ENCODE measurements around the gene KIF11.
"Not testable (repeated sequence)": the region's sequence is repeated elsewhere in the genome, so short reads cannot be mapped to it uniquely, and the experiment has no call there.

Gene KIF11

DNA sequence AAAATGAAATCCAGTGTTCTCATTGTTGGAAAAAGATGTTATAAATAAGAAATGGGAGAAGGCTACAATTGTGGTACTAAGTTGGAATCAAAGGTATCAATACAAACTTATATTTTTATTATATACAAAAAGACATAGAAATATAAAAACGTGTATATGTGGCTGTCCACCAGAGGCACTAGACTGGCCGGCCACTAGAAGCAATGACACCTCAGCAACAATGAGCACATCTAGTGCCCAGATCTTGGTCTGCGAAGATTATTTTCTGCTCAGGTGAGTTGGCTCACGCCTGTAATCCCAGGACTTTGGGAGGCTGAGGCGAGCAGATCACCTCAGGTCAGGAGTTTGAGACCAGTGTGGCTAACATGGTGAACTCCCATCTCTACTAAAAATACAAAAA is 40.6 kb upstream of the KIF11 start:
- DNase-seq (ENCODE audit: extremely low read depth, insufficient read length): no peak

DNA sequence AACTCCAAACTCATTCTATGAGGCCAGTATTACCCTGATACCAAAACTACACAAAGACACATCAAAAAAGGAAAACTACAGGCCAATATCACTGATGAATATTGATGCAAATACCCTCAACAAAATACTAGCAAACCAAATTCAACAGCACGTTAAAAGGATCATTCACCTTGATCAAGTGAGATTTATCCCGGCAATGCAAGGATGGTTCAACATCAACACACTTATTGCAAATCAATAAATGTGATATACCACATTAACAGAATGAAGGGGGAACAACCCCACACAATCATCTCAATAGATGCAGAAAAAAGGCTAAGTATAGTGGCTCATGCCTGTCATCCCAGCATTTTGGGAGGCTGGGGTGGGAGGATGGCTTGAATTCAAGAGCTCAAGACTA is 39.0 kb upstream of the KIF11 start:
- no peak overlapping the region for H3K4me3 ChIP-seq (replicated peaks; ENCODE audit: low read depth, low read length)
- H3K36me3 ChIP-seq (ENCODE audit: control insufficient read depth, insufficient read depth, low read length): peaks cover 3% of the 10 kb centered on the region
- H3K27me3 ChIP-seq (replicated peaks; ENCODE audit: control insufficient read depth, insufficient read depth, low read length): no peaks in the 10 kb centered on the region
- TF ChIP-seq, protein P1, sequence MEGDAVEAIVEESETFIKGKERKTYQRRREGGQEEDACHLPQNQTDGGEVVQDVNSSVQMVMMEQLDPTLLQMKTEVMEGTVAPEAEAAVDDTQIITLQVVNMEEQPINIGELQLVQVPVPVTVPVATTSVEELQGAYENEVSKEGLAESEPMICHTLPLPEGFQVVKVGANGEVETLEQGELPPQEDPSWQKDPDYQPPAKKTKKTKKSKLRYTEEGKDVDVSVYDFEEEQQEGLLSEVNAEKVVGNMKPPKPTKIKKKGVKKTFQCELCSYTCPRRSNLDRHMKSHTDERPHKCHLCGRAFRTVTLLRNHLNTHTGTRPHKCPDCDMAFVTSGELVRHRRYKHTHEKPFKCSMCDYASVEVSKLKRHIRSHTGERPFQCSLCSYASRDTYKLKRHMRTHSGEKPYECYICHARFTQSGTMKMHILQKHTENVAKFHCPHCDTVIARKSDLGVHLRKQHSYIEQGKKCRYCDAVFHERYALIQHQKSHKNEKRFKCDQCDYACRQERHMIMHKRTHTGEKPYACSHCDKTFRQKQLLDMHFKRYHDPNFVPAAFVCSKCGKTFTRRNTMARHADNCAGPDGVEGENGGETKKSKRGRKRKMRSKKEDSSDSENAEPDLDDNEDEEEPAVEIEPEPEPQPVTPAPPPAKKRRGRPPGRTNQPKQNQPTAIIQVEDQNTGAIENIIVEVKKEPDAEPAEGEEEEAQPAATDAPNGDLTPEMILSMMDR (IDR thresholded peaks at IDR 0.05; ENCODE audit: insufficient read depth, low read length, poor library complexity, severe bottlenecking): no peak
- DNase-seq (ENCODE audit: extremely low read depth, insufficient read length): no peak

More for the DNA sequence above, 40.6 kb upstream of the KIF11 start:
- Histone ChIP-seq H3K27me3 (replicated peaks; ENCODE audit: control insufficient read depth, insufficient read depth, low read length) (no peaks in the 10 kb centered on the region), H3K4me3 (replicated peaks; ENCODE audit: low read depth, low read length) (no peak overlapping the region), H3K36me3 (ENCODE audit: control insufficient read depth, insufficient read depth, low read length) (peaks cover 3% of the 10 kb centered on the region)
- TF ChIP-seq, protein P1 (IDR thresholded peaks at IDR 0.05; ENCODE audit: insufficient read depth, low read length, poor library complexity, severe bottlenecking): peak; percentile 51

DNA sequence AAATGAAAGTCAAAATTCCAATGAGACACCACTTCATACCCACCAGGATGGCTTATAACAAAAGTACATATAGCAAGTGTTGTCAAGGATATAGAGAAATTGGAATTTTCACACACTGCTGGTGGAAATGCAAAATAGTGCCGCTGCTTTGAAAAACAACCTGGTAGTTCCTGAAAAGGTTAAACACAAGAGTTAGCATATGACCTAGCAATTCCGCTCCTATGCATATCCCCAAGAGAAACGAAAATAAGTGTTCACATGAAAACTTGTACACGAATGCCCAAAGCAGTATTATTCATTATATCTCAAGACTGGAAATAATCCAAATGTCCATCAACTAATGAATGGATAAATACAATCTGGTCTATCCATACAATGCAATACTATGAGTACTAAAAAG is 33.9 kb upstream of the KIF11 start:
- no peak for DNase-seq (ENCODE audit: extremely low read depth, insufficient read length)
- Histone ChIP-seq H3K36me3 (ENCODE audit: control insufficient read depth, insufficient read depth, low read length) (peaks cover 3% of the 10 kb centered on the region), H3K4me3 (replicated peaks; ENCODE audit: low read depth, low read length) (no peak overlapping the region), H3K27me3 (replicated peaks; ENCODE audit: control insufficient read depth, insufficient read depth, low read length) (no peaks in the 10 kb centered on the region)
- TF ChIP-seq, protein P1 (IDR thresholded peaks at IDR 0.05; ENCODE audit: insufficient read depth, low read length, poor library complexity, severe bottlenecking): no peak

DNA sequence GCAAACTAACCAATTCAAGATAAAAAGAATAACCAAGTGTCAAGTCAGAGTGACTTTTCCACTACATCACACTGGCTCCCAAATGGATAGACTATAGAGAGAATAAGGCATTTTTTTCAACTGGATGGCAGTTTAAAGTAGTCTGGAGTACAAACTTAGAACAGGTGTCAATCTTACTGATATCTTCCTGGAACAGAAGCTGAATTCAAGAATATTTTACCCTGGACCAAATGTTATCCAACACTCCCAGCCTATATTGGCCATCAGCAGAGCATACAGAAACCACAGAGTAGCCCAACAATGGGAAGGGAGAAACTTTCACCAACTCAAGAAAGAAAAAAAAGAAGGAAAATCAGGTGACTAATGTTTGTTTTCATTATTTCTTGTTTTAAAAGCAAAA is 30.5 kb upstream of the KIF11 start:
- H3K27me3 ChIP-seq (replicated peaks; ENCODE audit: control insufficient read depth, insufficient read depth, low read length): no peaks in the 10 kb centered on the region
- TF ChIP-seq, protein P1 (IDR thresholded peaks at IDR 0.05; ENCODE audit: insufficient read depth, low read length, poor library complexity, severe bottlenecking): no peak
- no peak overlapping the region for H3K4me3 ChIP-seq (replicated peaks; ENCODE audit: low read depth, low read length)
- H3K36me3 ChIP-seq (ENCODE audit: control insufficient read depth, insufficient read depth, low read length): no peaks in the 10 kb centered on the region; the same call in none of the 2 replicates
- DNase-seq (ENCODE audit: extremely low read depth, insufficient read length): no peak

DNA sequence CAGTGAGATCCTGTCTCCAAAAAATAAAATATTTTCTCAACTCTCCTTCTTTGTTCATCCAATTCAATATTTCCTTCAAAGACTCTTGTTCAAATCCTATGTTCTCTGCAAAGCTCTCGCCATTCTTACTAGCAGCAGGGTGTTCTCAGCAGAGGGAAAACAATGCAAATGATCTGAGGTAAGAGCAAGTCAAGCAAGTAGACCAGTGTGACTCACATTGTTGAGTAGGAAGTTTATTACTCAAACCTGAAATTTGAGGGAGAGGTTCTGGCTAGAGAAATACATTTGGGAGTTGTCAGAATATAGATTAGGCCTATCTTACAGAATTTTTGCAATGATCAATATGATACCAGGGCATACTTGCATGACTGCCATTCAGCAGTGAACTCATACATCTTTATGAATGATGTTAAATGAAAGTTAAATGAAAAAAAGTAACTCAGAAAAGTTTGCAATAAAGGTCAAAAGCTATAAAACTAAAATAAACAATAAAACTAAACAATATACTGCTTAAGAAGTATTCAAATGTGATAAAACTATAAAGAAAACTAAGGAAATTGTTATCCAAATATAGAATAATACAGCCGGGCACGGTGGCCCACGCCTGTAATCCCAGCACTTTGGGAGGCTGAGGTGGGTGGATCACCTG is 24.9 kb upstream of the KIF11 start:
- Histone ChIP-seq H3K36me3 (ENCODE audit: control insufficient read depth, insufficient read depth, low read length) (no peaks in the 10 kb centered on the region), H3K4me3 (replicated peaks; ENCODE audit: low read depth, low read length) (no peak overlapping the region), H3K27me3 (replicated peaks; ENCODE audit: control insufficient read depth, insufficient read depth, low read length) (no peaks in the 10 kb centered on the region)
- peak; percentile 30 for DNase-seq (ENCODE audit: extremely low read depth, insufficient read length)
- TF ChIP-seq, protein P1 (IDR thresholded peaks at IDR 0.05; ENCODE audit: insufficient read depth, low read length, poor library complexity, severe bottlenecking): no peak

DNA sequence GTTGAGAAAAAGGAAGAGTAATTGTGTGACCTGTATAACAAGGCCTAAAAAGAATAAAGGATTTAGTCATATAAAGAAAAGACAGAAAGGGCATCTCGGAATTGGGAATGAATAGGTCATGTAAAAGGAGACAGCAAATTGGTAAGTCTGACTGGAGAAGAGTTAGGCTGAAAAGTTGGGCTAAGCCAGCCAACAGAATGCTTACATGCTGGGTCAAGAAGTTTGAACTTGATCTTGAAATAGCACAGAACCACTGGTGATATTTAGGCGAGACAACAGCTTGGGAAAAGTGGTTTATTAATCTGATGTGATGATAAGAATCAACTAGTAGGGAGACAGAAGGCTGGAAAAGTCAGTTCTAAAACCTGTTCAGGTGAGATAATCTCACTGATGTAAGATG is 23.9 kb upstream of the KIF11 start:
- Histone ChIP-seq H3K4me3 (replicated peaks; ENCODE audit: low read depth, low read length) (no peak overlapping the region), H3K27me3 (replicated peaks; ENCODE audit: control insufficient read depth, insufficient read depth, low read length) (no peaks in the 10 kb centered on the region), H3K36me3 (ENCODE audit: control insufficient read depth, insufficient read depth, low read length) (no peaks in the 10 kb centered on the region)
- TF ChIP-seq, protein P1 (IDR thresholded peaks at IDR 0.05; ENCODE audit: insufficient read depth, low read length, poor library complexity, severe bottlenecking): no peak
- no peak for DNase-seq (ENCODE audit: extremely low read depth, insufficient read length)

DNA sequence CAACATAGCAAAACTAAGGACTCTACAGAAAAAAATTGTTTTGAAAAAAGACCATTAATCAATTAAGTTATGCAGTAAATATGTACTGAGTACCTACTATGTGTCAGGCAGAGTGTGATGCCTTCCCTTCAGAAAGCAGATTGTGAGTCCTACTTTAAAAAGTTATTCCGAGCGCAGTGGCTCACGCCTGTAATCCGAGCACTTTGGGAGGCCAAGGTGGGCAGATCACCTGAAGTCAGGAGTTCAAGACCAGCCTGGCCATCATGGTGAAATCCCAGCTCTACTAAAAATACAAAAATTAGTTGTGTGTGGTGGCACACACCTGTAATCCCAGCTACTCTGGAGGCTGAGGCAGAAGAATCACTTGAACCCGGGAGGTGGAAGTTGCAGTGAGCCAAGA is 23.3 kb upstream of the KIF11 start:
- H3K4me3 ChIP-seq (replicated peaks; ENCODE audit: low read depth, low read length); H3K36me3 ChIP-seq (ENCODE audit: control insufficient read depth, insufficient read depth, low read length); DNase-seq (ENCODE audit: extremely low read depth, insufficient read length); H3K27me3 ChIP-seq (replicated peaks; ENCODE audit: control insufficient read depth, insufficient read depth, low read length): not testable (repeated sequence)
